IPS DF 4.7 (cell line): ENCODE measurements around the gene KMO.

ENCODE experiments used
- DNase-seq: peaks from one replicate; pipeline ENCODE4 v3.0.0-alpha.2; 2013; ENCODE audit warnings: low spot score; ENCODE audit errors: extremely low read depth

KMO gene

GRCh38 chr1:241592273-241592958 is 60.2 kb downstream of the KMO start:
- no peak for DNase-seq

- no peak for DNase-seq
Measured at GRCh38 chr1:241593186-241593585, 61.0 kb downstream of the KMO start.

DNA sequence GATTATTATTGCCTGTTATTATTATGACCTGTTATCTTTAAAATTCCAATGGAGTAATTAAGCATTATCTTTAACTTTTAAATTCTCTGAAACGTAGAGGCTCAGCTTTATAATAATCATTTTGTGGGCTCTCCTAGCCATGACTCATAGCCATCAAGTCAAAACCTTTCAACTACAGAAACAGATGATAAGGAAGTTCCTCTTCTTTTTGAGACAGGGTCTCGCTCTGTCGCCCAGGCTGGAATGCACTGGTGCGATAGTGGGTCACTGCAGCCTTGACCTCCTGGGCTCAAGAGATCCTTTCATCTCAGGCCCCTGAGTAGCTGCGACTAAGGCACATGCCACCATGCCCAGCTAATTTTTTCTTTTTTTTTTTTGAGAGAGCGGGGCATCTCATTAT is 64.5 kb downstream of the KMO start:
- DNase-seq: no peak

GRCh38 chr1:241598249-241598648 is 66.1 kb downstream of the KMO start:
- no peak for DNase-seq

- no peak for DNase-seq
Measured at GRCh38 chr1:241600496-241600901, 68.3 kb downstream of the KMO start.

DNA sequence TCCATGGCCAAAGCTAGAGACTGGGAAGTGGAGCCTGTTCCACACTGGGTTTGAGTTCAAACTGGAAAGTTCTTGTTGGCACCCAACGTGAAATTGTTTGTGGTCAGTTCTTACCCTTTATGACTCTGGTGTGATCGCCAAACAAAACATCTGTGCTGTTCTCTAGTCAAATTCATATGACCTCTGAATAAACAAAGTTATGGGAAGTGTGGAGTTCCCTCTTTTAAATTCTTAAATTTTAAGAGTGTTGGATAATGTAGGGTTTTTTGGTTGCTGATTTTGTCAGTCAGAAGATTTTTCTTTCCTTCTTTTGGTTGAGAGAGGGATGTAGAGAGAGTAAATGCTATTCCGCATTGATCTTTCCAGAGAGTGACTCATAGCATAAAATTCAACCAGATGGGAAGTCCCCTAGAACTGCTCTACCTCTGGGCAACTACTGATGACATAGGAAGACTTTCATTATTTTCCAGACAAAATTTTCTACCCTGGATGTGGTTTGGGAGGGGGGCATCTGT is 71.6 kb downstream of the KMO start:
- no peak for DNase-seq

GRCh38 chr1:241605146-241605805 is 73.1 kb downstream of the KMO start:
- DNase-seq: peak; percentile 22

- DNase-seq: no peak
Measured at GRCh38 chr1:241606544-241606943, 74.4 kb downstream of the KMO start.

- no peak for DNase-seq
Measured at GRCh38 chr1:241607497-241607896, 75.3 kb downstream of the KMO start.

DNA sequence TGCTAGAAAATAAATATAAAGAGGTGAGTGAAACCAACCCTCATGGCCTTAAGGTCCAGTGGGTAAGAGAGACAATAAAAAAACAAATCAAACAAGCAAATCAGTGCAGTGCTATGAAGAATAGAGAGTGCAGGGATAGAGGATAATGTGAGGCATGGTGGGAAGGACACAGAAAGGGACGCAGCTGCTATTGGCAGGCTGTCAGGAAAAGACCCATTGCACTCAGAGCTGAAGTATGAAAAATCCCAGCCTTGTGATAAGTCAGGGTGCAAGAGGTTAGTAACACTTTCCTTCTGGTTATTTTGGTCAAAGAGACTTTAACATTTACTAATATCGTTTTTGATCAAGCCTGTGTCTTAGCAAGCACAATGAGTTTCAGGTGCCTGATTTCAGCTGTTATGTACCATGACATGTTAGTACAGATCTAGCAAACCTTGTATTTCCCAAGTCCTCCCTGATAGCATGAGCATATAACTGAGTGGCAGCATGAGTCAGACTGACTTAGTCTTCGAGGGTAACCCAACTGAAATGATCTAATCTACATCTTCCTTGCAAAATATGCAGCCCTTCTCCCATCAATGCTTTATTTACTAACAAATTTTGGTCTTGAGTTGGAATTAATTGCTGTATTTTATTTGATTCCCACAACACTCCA is 76.3 kb downstream of the KMO start:
- DNase-seq: no peak

- DNase-seq: no peak
Measured at GRCh38 chr1:241610056-241610815, 78.1 kb downstream of the KMO start.

DNA sequence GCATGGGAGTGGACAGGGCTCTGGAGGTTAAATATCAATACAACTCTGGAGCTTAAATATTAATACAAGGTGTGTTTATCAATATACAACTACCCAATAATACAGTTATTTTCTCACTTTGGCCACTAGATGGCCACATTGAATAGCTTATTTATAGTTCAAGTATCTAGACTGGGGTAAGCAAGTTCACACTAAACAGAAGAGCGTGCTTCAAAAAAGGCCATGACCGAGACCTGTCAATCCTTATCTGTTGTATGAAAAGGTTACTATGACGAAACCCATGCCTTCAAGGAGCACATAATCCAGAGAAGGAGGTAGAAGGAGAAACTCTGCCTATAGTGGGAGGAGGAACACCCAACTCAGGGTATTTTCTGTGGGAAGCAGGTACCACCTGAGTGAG is 78.9 kb downstream of the KMO start:
- peak; percentile 19 for DNase-seq

DNA sequence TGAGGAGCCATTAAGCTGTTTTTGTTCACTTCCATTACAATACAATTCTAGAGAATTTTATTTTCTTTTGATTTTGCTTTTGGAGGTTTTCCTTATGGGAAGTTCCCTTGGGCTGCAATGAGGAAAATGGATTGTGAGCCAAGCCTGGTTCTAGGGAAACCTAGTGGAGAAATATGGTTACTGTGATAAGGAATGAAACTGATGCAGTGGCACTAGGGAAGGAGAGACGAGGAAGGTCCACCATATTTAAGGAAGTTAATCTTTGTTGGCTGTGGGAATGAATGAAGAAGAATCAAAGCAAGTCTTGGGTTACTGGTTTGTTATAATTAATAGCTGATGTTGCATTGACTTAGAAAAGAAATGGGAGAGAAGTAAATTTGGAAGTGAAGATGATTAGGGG is 79.6 kb downstream of the KMO start:
- DNase-seq: no peak

DNA sequence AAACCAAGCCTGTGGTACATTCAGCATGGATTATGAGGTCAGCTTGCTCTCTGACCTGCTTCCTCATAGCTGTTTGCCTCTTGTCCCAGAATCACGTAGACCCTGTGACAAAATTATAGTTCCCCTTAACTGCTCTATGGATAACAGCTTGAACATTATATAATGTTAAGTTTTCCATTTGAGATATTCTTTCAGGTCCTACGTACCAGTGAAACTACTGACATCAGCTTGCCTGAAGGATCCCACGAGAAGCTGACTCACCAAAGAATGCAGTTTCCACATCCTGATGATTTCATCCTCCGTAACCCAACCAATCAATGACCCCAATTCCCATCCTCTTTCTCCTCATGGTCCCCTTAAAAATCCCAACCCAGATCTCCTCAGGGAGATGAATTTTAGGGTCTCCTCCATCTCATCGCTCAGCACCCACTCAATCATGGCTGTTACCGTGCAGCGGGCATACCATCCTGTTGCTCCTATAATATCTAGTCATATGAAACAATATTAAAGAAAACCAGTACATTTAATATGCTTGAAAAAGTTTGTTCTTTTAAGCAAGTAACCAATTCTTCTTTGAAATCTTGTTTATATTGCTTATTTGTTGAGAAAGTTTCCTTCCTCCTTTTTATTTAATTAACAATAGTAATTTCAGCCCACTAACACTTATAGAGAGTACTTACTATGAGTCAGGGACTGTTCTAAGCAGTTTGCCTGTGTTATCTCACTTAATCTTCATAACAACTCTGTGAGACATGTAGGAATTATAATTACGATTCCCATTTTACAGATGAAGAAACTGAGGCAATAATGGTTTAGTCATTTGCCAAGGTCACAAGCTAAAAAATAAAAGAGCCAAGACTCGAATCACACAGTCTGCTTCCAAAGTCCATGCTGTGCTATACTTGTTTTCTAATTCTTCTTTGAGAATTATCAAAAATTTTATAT is 80.6 kb downstream of the KMO start:
- no peak for DNase-seq

DNA sequence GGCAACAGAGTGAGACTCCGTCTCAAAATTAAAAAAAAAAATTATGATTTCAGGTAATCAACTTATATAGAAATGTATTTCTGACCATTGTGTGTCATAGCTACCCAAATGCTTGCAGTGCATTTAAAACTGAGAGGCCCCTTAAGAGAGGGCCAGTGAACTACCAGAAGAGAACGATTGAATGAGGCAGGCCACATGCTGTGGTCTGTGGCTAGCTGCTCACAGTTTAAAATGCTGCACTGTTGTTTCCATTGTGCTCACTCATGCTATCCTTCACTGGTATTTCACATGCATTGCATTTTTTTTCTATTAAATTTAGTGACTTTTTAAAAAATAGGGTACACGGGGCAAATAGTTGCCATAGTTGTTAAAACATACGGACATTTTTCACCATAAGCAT is 82.0 kb downstream of the KMO start:
- no peak for DNase-seq

DNA sequence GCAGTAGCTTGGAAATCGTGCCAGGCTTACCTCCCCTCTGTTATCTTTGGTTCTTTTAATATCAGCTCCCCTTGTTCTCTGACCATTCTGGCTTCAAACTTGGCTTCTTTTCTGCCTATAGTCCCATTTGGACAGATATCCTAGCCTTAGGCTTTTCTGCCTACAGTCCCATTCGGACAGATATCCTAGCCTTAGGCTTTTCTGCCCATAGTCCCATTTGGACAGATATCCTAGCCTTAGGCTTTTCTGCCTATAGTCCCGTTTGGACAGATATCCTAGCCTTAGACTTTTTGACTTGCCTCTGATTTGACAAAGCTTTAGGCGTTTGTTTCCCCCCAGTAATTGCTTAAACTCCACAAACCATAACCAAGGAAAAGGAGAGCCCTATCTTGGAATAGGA is 82.4 kb downstream of the KMO start:
- DNase-seq: no peak

GRCh38 chr1:241615043-241615974 is 83.1 kb downstream of the KMO start:
- no peak for DNase-seq

GRCh38 chr1:241617426-241617825 is 85.2 kb downstream of the KMO start:
- DNase-seq: no peak

DNA sequence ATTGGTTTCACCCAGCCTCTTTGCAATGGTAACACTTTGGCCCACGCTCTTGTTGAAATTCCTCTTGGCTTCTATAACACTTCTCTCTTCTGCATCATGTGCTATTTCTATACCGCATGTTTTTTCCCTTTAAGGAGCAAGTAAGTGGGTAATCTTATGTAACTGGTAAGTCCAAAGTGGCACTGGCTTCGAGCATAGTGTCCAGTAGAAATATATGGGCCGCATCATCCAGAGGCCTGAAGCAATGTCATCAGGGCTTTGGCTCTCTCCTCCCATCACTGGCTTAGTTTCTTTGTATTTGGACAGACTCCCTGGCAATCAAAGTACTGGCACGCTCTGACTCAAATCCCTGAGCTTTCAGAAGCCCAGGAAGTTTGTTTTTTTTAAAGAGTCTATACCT is 90.5 kb downstream of the KMO start:
- no peak for DNase-seq

DNA sequence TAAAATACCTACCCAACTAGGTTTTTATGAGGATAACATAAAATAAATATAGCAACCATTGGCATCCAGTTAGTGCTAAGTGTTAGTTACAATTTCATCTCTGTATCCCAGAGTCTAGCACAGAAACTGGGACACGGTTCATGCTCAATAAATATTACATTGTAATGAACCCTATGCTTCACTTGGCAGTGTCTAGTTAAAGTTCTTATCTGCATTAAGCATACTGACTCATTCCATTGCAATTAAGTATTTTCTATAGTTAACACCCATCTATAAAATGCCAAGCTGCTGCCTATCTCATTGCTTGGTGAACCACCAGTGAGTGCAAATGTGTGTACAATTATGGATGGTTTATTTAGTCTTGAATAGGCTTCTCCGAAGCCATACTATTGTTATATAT is 92.8 kb downstream of the KMO start:
- no peak for DNase-seq
